H1 (cell line): ENCODE measurements around the gene TTC39A. TPM values are rescaled to one million over a fixed set of nuclear protein-coding genes. Genes with fewer than 3 reads are reported as not detected.

ENCODE experiments used
- CTCF ChIA-PET: fragments of 300-600 bp; sonication (Branson Sonifier 250); formaldehyde crosslinking; loops from one replicate; lab custom pipeline; 2021; ENCODE audit not compliant: partially characterized antibody; lab: Charles Lee
- POLR2A ChIA-PET: fragments of 300-600 bp; sonication (Branson Sonifier 250); formaldehyde crosslinking; loops from one replicate; lab custom pipeline; 2021; ENCODE audit warnings: inconsistent platforms; ENCODE audit not compliant: partially characterized antibody; lab: Charles Lee
- DNase-seq, 2 experiments: peaks; one replicate each; pipeline versions ENCODE4 v3.0.0 to v3.0.0-alpha.2; 2010 to 2022; ENCODE audit warnings: low spot score in 2 of 2, low read depth in 1 of 2, mixed read lengths in 1 of 2
- FAIRE-seq: peaks from 2 replicates; lab custom pipeline; 2011; peaks lifted over from hg19 to GRCh38; lab: Jason Lieb, UNC
- H2AFZ ChIP-seq: 2 replicates; pipeline ENCODE4 v1.8.1; 2012; ENCODE audit warnings: low read length, inconsistent platforms
- H2AK5ac ChIP-seq: 2 replicates; pipeline ENCODE4 v1.6.1; 2013; ENCODE audit warnings: low read depth, low read length
- H2BK120ac ChIP-seq: replicated peaks from 2 replicates; pipeline ENCODE3; 2013; ENCODE audit warnings: low read depth, low read length, inconsistent platforms
- H2BK12ac ChIP-seq: 2 replicates; pipeline ENCODE4 v1.6.1; 2013; ENCODE audit warnings: low read depth, low read length
- H2BK15ac ChIP-seq: 2 replicates; pipeline ENCODE4 v1.6.1; 2013; ENCODE audit warnings: low read length
- H2BK20ac ChIP-seq: 2 replicates; pipeline ENCODE4 v1.6.1; 2013; ENCODE audit warnings: low read length
- H2BK5ac ChIP-seq: 2 replicates; pipeline ENCODE4 v1.6.1; 2013; ENCODE audit warnings: low read depth, low read length
- H3K14ac ChIP-seq: 2 replicates; pipeline ENCODE4 v1.6.1; 2013; ENCODE audit warnings: inconsistent platforms; ENCODE audit not compliant: insufficient read length
- H3K18ac ChIP-seq: 2 replicates; pipeline ENCODE4 v1.6.1; 2013; ENCODE audit warnings: low read length; ENCODE audit errors: extremely low read depth
- H3K23ac ChIP-seq: 2 replicates; pipeline ENCODE4 v1.6.1; 2013; ENCODE audit warnings: inconsistent platforms; ENCODE audit not compliant: insufficient read length
- H3K23me2 ChIP-seq: 2 replicates; pipeline ENCODE4 v1.6.1; 2013; ENCODE audit warnings: low read depth, low read length
- H3K27ac ChIP-seq: 2 replicates; pipeline ENCODE4 v1.6.1; 2011; ENCODE audit warnings: low read depth, low read length, inconsistent platforms
- H3K27me3 ChIP-seq, 4 experiments: replicated peaks in 1 of 4; 1 replicate in 1 of 4; 2 replicates in 3 of 4; pipeline versions ENCODE4 v1.6.1 to v1.8.1; 2011 to 2013; ENCODE audit warnings: low read length in 3 of 4, mild to moderate bottlenecking in 3 of 4, inconsistent platforms in 2 of 4, mixed read lengths in 2 of 4, moderate library complexity in 1 of 4; ENCODE audit not compliant: control insufficient read depth in 3 of 4, insufficient read depth in 3 of 4; ENCODE audit errors: extremely low read depth in 1 of 4
- H3K36me3 ChIP-seq, 4 experiments: 2 replicates each; pipeline versions ENCODE4 v1.6.1 to v1.8.1; 2011 to 2013; ENCODE audit warnings: mild to moderate bottlenecking in 4 of 4, low read length in 3 of 4, moderate library complexity in 2 of 4, control low read depth in 1 of 4, inconsistent platforms in 1 of 4; ENCODE audit not compliant: insufficient read depth in 4 of 4, control insufficient read depth in 2 of 4
- H3K4ac ChIP-seq: replicated peaks from 2 replicates; pipeline ENCODE3; 2013; ENCODE audit warnings: low read length, low read depth, mixed read lengths, inconsistent platforms; ENCODE audit not compliant: insufficient read length
- H3K4me1 ChIP-seq, 4 experiments: replicated peaks in 1 of 4; 1 replicate in 1 of 4; 2 replicates in 3 of 4; pipeline versions ENCODE4 v1.6.1 to v1.8.1; 2011 to 2013; ENCODE audit warnings: low read length in 3 of 4, inconsistent platforms in 2 of 4, mixed read lengths in 1 of 4; ENCODE audit not compliant: insufficient read depth in 4 of 4, control insufficient read depth in 3 of 4
- H3K4me2 ChIP-seq, 2 experiments: 2 replicates each; pipeline versions ENCODE4 v1.6.1 to v1.8.1; 2011 to 2013; ENCODE audit warnings: low read depth in 2 of 2, low read length in 2 of 2, control low read depth in 1 of 2, inconsistent platforms in 1 of 2, mild to moderate bottlenecking in 1 of 2; ENCODE audit not compliant: insufficient read depth in 1 of 2
- H3K4me3 ChIP-seq, 4 experiments: fragments of 200-600, 300-600 bp in 1 of 4; sonication (generic), shearing (Covaris generic), sonication (Bioruptor Twin) in 1 of 4; 2 replicates each; pipeline versions ENCODE4 v1.5.1 to v1.8.1; 2011 to 2016; ENCODE audit warnings: low read length in 4 of 4, low read depth in 3 of 4, control low read depth in 2 of 4, inconsistent platforms in 2 of 4, mild to moderate bottlenecking in 2 of 4, mixed read lengths in 1 of 4, moderate library complexity in 1 of 4; ENCODE audit not compliant: insufficient read depth in 2 of 4; ENCODE audit errors: extremely low read depth in 1 of 4
- H3K56ac ChIP-seq: replicated peaks from 2 replicates; pipeline ENCODE3; 2013; ENCODE audit warnings: low read depth, mild to moderate bottlenecking, mixed read lengths, low read length, inconsistent platforms; ENCODE audit not compliant: insufficient read length
- H3K79me1 ChIP-seq: 2 replicates; pipeline ENCODE4 v1.6.1; 2013; ENCODE audit warnings: low read depth, low read length, control low read depth
- H3K79me2 ChIP-seq, 2 experiments: 2 replicates each; pipeline versions ENCODE4 v1.6.1 to v1.8.1; 2012 to 2013; ENCODE audit warnings: low read length in 2 of 2, mild to moderate bottlenecking in 2 of 2, inconsistent platforms in 1 of 2; ENCODE audit not compliant: insufficient read depth in 2 of 2, control insufficient read depth in 1 of 2
- H3K9ac ChIP-seq, 4 experiments: replicated peaks in 1 of 4; 1 replicate in 1 of 4; 2 replicates in 3 of 4; pipeline versions ENCODE4 v1.6.1 to v1.8.1; 2011 to 2013; ENCODE audit warnings: low read depth in 3 of 4, low read length in 3 of 4, control low read depth in 2 of 4, mild to moderate bottlenecking in 2 of 4, moderate library complexity in 2 of 4, inconsistent platforms in 1 of 4; ENCODE audit errors: extremely low read depth in 1 of 4
- H3K9me3 ChIP-seq, 2 experiments: 2 replicates each; pipeline versions ENCODE4 v1.6.1 to v1.8.1; 2012 to 2013; ENCODE audit warnings: mild to moderate bottlenecking in 2 of 2, moderate library complexity in 2 of 2, control low read depth in 1 of 2, inconsistent platforms in 1 of 2, low read depth in 1 of 2, low read length in 1 of 2, mixed read lengths in 1 of 2; ENCODE audit not compliant: insufficient read depth in 2 of 2
- H4K20me1 ChIP-seq, 2 experiments: replicated peaks in 1 of 2; 2 replicates each; pipeline versions ENCODE3 to v1.8.1; 2011 to 2013; ENCODE audit warnings: inconsistent platforms in 2 of 2, low read length in 2 of 2, mild to moderate bottlenecking in 1 of 2; ENCODE audit not compliant: insufficient read depth in 2 of 2, control insufficient read depth in 1 of 2
- H4K5ac ChIP-seq: 2 replicates; pipeline ENCODE4 v1.6.1; 2013; ENCODE audit warnings: low read length, low read depth, mixed read lengths, inconsistent platforms; ENCODE audit not compliant: insufficient read length
- H4K8ac ChIP-seq: 2 replicates; pipeline ENCODE4 v1.8.0; 2013; ENCODE audit warnings: mild to moderate bottlenecking, moderate library complexity, low read length, inconsistent platforms; ENCODE audit not compliant: insufficient read depth; ENCODE audit errors: extremely low read depth
- H4K91ac ChIP-seq: replicated peaks from 2 replicates; pipeline ENCODE3; 2013; ENCODE audit warnings: low read length, mixed read lengths, inconsistent platforms; ENCODE audit not compliant: insufficient read length
- BACH1 ChIP-seq: IDR thresholded peaks from 2 replicates; pipeline ENCODE4 v1.6.1; 2012; ENCODE audit warnings: low read length, improper control_type of control experiment
- BRCA1 ChIP-seq: IDR thresholded peaks from 2 replicates; pipeline ENCODE4 v1.6.1; 2012; ENCODE audit warnings: low read depth, low read length, improper control_type of control experiment
- CREB1 ChIP-seq: IDR thresholded peaks from 2 replicates; pipeline ENCODE4 v1.6.1; 2012; ENCODE audit warnings: inconsistent platforms
- HDAC6 ChIP-seq: IDR thresholded peaks from one replicate; pipeline ENCODE4 v1.7.1; 2012; ENCODE audit warnings: low read depth, mild to moderate bottlenecking, inconsistent platforms, low read length, moderate library complexity
- JUN ChIP-seq: IDR thresholded peaks from 2 replicates; pipeline ENCODE4 v1.6.1; 2011; ENCODE audit warnings: low read depth, mild to moderate bottlenecking, improper control_type of control experiment, low read length
- PHF8 ChIP-seq: fragments of 200-600 bp; sonication (generic); conservative IDR thresholded peaks from 2 replicates; pipeline ENCODE4 v1.7.1; 2012; ENCODE audit warnings: low read depth, mild to moderate bottlenecking, inconsistent platforms, low read length, moderate library complexity
- RAD21 ChIP-seq, 2 experiments: IDR thresholded peaks in 1 of 2; conservative IDR thresholded peaks in 1 of 2; 2 replicates each; pipeline ENCODE4 v1.6.1; 2011; ENCODE audit warnings: low read depth in 2 of 2, low read length in 2 of 2, improper control_type of control experiment in 1 of 2, inconsistent platforms in 1 of 2, mild to moderate bottlenecking in 1 of 2, moderate library complexity in 1 of 2
- RBBP5 ChIP-seq: IDR thresholded peaks from 2 replicates; pipeline ENCODE4 v1.7.1; 2012; ENCODE audit warnings: low read depth, mild to moderate bottlenecking, inconsistent platforms, low read length, moderate library complexity, borderline replicate concordance
- SP1 ChIP-seq: IDR thresholded peaks from 2 replicates; pipeline ENCODE4 v1.6.1; 2011; ENCODE audit warnings: low read depth, low read length
- YY1 ChIP-seq: IDR thresholded peaks from 2 replicates; pipeline ENCODE4 v1.6.1; 2011; ENCODE audit warnings: low read depth, mild to moderate bottlenecking, low read length
- polyA plus RNA-seq, 7 experiments: library from polyadenylated mRNA; depleted of rRNA in 3 of 7; stranded (reverse) in 5 of 7; unstranded in 2 of 7; fragments of >200 nt in 5 of 7; fragments of 200-250 nt in 2 of 7; gene quantifications; 1 replicate in 5 of 7; 2 replicates in 1 of 7; 4 replicates in 1 of 7; pipeline versions ENCODE4 v1.2.1 to v1.2.3, GENCODE V29; 2011 to 2013; ENCODE audit warnings: missing spikeins in 2 of 7, mixed read lengths in 2 of 7
- total RNA-seq: library from RNA; stranded (reverse); fragmentation: NEBNext Ultra II Directional; extraction: Animal tissue kit (Norgen Biotek cat#: 25700); gene quantifications from 2 replicates; pipeline ENCODE4 v1.2.1, GENCODE V29; 2021

TTC39A gene
- total and polyA plus RNA-seq, 2 of the 8 experiments (the other 6 are each of a cell fraction or from before 2014, with no cell fraction given), result 5.5 to 5.8 TPM

DNA sequence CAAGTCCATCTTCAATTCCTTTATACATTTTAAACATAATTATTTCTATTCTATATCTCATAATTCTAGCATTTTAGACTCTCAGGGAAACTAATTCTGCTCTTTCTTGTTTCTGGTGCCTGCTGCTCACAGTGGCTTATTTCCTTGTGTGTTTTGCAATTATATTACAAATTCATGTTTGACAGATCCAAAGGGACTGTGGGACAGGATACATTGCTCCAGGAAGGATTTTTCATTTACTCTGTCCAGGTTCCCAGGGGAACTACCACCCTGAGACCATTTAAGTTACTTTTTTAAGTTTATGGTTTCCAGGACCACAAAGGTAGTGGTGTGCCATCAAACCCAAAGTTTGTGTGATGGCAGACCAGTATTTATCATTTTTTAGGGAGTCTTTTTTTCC is 6.6 kb downstream of the TTC39A start:
- Histone ChIP-seq H2BK5ac (no peak overlapping the region), H3K4ac (no peak overlapping the region), H4K8ac (no peak overlapping the region), H4K20me1 (peaks cover 0 to 1% of the 10 kb centered on the region in 2 experiments), H2BK15ac (no peak overlapping the region), H3K4me3 (no peak overlapping the region), H2AK5ac (no peak overlapping the region), H3K36me3 (no peaks in the 10 kb centered on the region), H3K4me1 (peaks cover 0 to 7% (median 3%) of the 10 kb centered on the region in 4 experiments; a peak in 3 of 7 replicates), H3K9ac (no peak overlapping the region), H4K5ac (no peak overlapping the region), H2BK20ac (no peak overlapping the region), H3K27me3 (no peaks in the 10 kb centered on the region), H3K4me2 (no peak overlapping the region), H3K27ac (no peak overlapping the region), H4K91ac (no peak overlapping the region), H3K14ac (no peak overlapping the region), H2BK120ac (no peak overlapping the region), H3K9me3 (no peaks in the 10 kb centered on the region), H2BK12ac (no peak overlapping the region), H3K56ac (no peak overlapping the region), H3K79me2 (no peaks in the 10 kb centered on the region), H3K79me1 (no peaks in the 10 kb centered on the region), H3K23me2 (no peaks in the 10 kb centered on the region; the same call in 1 of the 2 replicates), H3K23ac (no peak overlapping the region), H3K18ac (no peak overlapping the region), H2AFZ (no peak overlapping the region)
- POLR2A ChIA-PET, result no interaction called here
- FAIRE-seq (no peak), DNase-seq (no peak)
- CTCF ChIA-PET, result no interaction called here
- TF ChIP-seq HDAC6, result no peak
- no peak for TF ChIP-seq SP1
- TF ChIP-seq PHF8, result no peak
- TF ChIP-seq BRCA1, result no peak
- TF ChIP-seq YY1, result no peak
- no peak for TF ChIP-seq RAD21 (IDR thresholded peaks at IDR 0.05 in 1 of 2, conservative IDR thresholded peaks at IDR 0.05 in 1 of 2; ENCODE audit: low read depth in 2 of 2, low read length in 2 of 2)
- no peak for TF ChIP-seq JUN
- TF ChIP-seq RBBP5, result no peak
- no peak for TF ChIP-seq CREB1
- no peak for TF ChIP-seq BACH1
- TF ChIP-seq, all 59 proteins: peak for 0
